K562 (cell line): ENCODE results near the gene MAP2K3. TPM values are rescaled to one million over a fixed set of nuclear protein-coding genes. Genes with fewer than 3 reads are reported as not detected.
A peak's percentile ranks its signal among the peaks of the same experiment; 100 is the strongest.

Experiments used
- ARID2 ChIP-seq: fragments of 450-650 bp; IDR thresholded peaks from 2 replicates; pipeline ENCODE4 v1.6.1; 2017; ENCODE audit warnings: antibody characterized with exemption, mild to moderate bottlenecking
- CTCF ChIP-seq, 3 experiments: IDR thresholded peaks in 2 of 3; conservative IDR thresholded peaks in 1 of 3; 2 replicates each; pipeline ENCODE4 v1.5.1; 2011 to 2012; ENCODE audit warnings: low read length in 3 of 3, mild to moderate bottlenecking in 3 of 3, control low read depth in 2 of 3, improper control_type of control experiment in 1 of 3, inconsistent platforms in 1 of 3, low read depth in 1 of 3, mixed read lengths in 1 of 3, moderate library complexity in 1 of 3; ENCODE audit not compliant: insufficient read depth in 2 of 3
- E2F6 ChIP-seq, 2 experiments: IDR thresholded peaks; 2 replicates each; pipeline ENCODE4 v1.6.1; 2011; ENCODE audit warnings: borderline replicate concordance in 1 of 2, control low read depth in 1 of 2, low read depth in 1 of 2, low read length in 1 of 2, mild to moderate bottlenecking in 1 of 2, mixed read lengths in 1 of 2, moderate library complexity in 1 of 2; ENCODE audit not compliant: insufficient read depth in 1 of 2, insufficient read length in 1 of 2, poor library complexity in 1 of 2, severe bottlenecking in 1 of 2; ENCODE audit errors: extremely low read depth in 1 of 2
- EP400 ChIP-seq: fragments of 450-650 bp; IDR thresholded peaks from 2 replicates; pipeline ENCODE4 v1.6.1; 2017; ENCODE audit warnings: antibody characterized with exemption, mild to moderate bottlenecking, moderate library complexity
- MAX ChIP-seq: sonication (generic); formaldehyde crosslinking; IDR thresholded peaks from 2 replicates; pipeline ENCODE4 v1.9.0; 2022; ENCODE audit warnings: mild to moderate bottlenecking, missing genetic modification reagents
- RAD21 ChIP-seq, 2 experiments: fragments of 250-450 bp in 1 of 2; fragments of 450-650 bp in 1 of 2; sonication (Bioruptor Pico) in 1 of 2; formaldehyde crosslinking in 1 of 2; IDR thresholded peaks in 1 of 2; conservative IDR thresholded peaks in 1 of 2; 2 replicates each; pipeline versions ENCODE4 v1.4.0 to v1.8.0; 2020 to 2022; ENCODE audit warnings: mild to moderate bottlenecking in 2 of 2, moderate library complexity in 1 of 2
- SMARCA4 ChIP-seq: fragments of 450-650 bp; IDR thresholded peaks from 2 replicates; pipeline ENCODE4 v1.6.1; 2016
- SNAPC5 ChIP-seq: fragments of 250-450 bp; sonication (Bioruptor Pico); IDR thresholded peaks from 2 replicates; pipeline ENCODE4 v1.8.0; 2021; ENCODE audit warnings: moderate library complexity, mild to moderate bottlenecking, inconsistent platforms
- TFAP4 ChIP-seq: sonication (generic); formaldehyde crosslinking; IDR thresholded peaks from 2 replicates; pipeline ENCODE4 v1.8.0; 2022; ENCODE audit warnings: missing genetic modification reagents, mild to moderate bottlenecking, moderate library complexity, borderline replicate concordance
- USF1 ChIP-seq: sonication (generic); formaldehyde crosslinking; IDR thresholded peaks from 2 replicates; pipeline ENCODE4 v1.9.0; 2022; ENCODE audit warnings: mild to moderate bottlenecking, missing genetic modification reagents
- polyA plus RNA-seq, 8 experiments: library from polyadenylated mRNA; depleted of rRNA in 4 of 8; stranded (reverse) in 5 of 8; unstranded in 3 of 8; fragments of >200 nt; fragmentation: Nextera tagmentation in 2 of 8; fragmentation: Illumina TruSeq in 1 of 8; extraction: Ambion mirVana in 2 of 8; extraction: Trizol in 1 of 8; gene quantifications; 2 replicates each; pipeline versions ENCODE4 v1.2.1 to v1.2.3, GENCODE V29; 2011 to 2014; ENCODE audit warnings: inconsistent platforms in 1 of 8, missing spikeins in 1 of 8
- total RNA-seq, 7 experiments: library from RNA; depleted of rRNA in 6 of 7; stranded (reverse); fragments of >200 nt in 6 of 7; fragmentation: Illumina TruSeq in 2 of 7; extraction: Trizol in 2 of 7; gene quantifications; 2 replicates each; pipeline versions ENCODE4 v1.2.1 to v1.2.3, GENCODE V29; 2011 to 2021; ENCODE audit warnings: low replicate concordance in 1 of 7

MAP2K3 gene
- total and polyA plus RNA-seq, 9 of the 15 experiments (the other 6 are each of a cell fraction or from before 2014, with no cell fraction given), result 0.18 to 14.8 (median 3.5) TPM

GRCh38 chr17:21280081-21280518 lies 4.4 kb upstream of the MAP2K3 start (continued):
- TF ChIP-seq TFAP4 (CRISPR knock-in tag), result peak; percentile 98
- 0 out of 2 replicates have a peak, but pooled peaks have one; percentile 25 for TF ChIP-seq ARID2
- peak; percentile 64 to 87 for TF ChIP-seq RAD21 (CRISPR knock-in tag; conservative IDR thresholded peaks at IDR 0.05 in 1 of 2, IDR thresholded peaks at IDR 0.05 in 1 of 2)
- peak; percentile 87 to 95 (median 93) for TF ChIP-seq CTCF (IDR thresholded peaks at IDR 0.05 in 2 of 3, conservative IDR thresholded peaks at IDR 0.05 in 1 of 3; ENCODE audit: insufficient read depth in 2 of 3, low read depth in 1 of 3, low read length in 3 of 3)
- TF ChIP-seq EP400, result peak; percentile 57; the same call in 1 of the 2 replicates
- TF ChIP-seq SNAPC5 (CRISPR knock-in tag), result no peak
- peak; percentile 92 for TF ChIP-seq MAX
- TF ChIP-seq USF1 (CRISPR knock-in tag), result peak; percentile 56; the same call in 1 of the 2 replicates
- TF ChIP-seq SMARCA4, result peak; percentile 39; the same call in 1 of the 2 replicates
- peak; percentile 61 to 68 for TF ChIP-seq E2F6 (IDR thresholded peaks at IDR 0.05; ENCODE audit: borderline replicate concordance in 1 of 2, extremely low read depth in 1 of 2, insufficient read depth in 1 of 2, insufficient read length in 1 of 2, low read depth in 1 of 2, low read length in 1 of 2, poor library complexity in 1 of 2, severe bottlenecking in 1 of 2)
